Activated naive CD4-positive, alpha-beta T cell (primary cell): Measurements from ENCODE around the gene BCAS1.

ENCODE experiments used
- DNase-seq, 4 experiments: peaks; one replicate each; lab custom pipeline; 2025; lab: John Stamatoyannopoulos, UW

BCAS1 gene

GRCh38 chr20:54102543-54102942 lies 32.1 kb upstream of the BCAS1 start:
- DNase-seq = no peak

- no peak for DNase-seq
Measured at GRCh38 chr20:54100563-54100962, 30.2 kb upstream of the BCAS1 start.

- no peak for DNase-seq
Measured at GRCh38 chr20:54099894-54100293, 29.5 kb upstream of the BCAS1 start.

- DNase-seq = no peak
Measured at GRCh38 chr20:54098047-54098446, 27.7 kb upstream of the BCAS1 start.

- DNase-seq = no peak
Measured at GRCh38 chr20:54097236-54097529, 26.8 kb upstream of the BCAS1 start.

DNA sequence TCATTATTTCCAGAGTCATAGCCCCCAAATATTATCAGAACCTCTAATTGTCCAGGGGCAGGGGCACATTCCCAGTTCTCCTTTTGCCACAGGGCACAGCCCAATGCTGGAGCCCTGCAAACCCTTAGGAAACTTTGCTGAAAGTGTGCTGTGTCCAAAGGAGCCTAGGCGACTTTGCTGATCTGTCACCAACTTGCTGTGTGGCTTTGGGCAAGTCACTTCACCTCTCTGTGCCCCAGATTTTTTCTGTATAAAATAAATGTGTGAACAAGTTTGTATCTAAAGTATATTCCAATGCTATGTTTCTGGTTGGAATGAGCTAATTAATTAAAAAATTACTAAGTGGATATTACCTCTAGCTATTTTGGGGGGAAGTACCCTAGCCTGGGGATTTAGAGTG lies 25.4 kb upstream of the BCAS1 start:
- DNase-seq = no peak

DNA sequence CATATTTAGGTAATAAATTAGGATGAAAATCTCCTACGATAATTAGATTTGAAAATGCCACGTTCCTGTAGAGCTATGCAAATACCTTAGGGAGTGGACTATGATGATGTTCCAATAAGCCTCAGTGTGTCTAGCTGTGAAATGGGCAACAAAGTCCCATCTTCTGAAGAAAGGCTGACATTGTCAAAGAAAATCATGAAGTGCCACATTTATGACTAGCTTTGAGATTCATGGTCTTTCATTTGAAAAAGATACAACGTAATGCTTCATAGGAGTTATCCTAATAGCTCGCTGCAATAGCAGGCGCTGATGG lies 23.8 kb upstream of the BCAS1 start:
- no peak for DNase-seq

GRCh38 chr20:54093423-54094267 lies 23.3 kb upstream of the BCAS1 start:
- DNase-seq = no peak

DNA sequence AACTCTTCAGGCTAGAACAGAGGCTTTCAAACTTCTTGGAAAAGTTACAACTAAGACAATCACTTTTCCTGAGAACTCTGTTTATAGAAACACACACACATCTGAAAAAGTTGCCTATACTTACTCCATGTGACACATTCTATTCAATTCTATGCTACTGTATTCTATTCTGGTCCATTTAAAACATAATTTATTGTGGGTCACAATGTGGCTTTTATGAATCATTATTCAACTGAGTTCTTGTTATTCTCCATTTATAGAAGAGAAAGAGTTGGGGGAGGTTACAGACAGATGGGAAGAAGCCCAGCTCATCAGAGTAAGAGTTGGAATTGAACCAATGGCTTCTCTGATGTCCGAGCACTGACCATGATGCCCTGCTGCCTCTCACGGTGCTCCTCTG lies 21.6 kb upstream of the BCAS1 start:
- no peak for DNase-seq

- no peak for DNase-seq
Measured at GRCh38 chr20:54091120-54091480, 20.7 kb upstream of the BCAS1 start.

GRCh38 chr20:54090230-54091119 lies 20.1 kb upstream of the BCAS1 start:
- no peak for DNase-seq

GRCh38 chr20:54088430-54088829 lies 18.0 kb upstream of the BCAS1 start:
- DNase-seq = no peak

DNA sequence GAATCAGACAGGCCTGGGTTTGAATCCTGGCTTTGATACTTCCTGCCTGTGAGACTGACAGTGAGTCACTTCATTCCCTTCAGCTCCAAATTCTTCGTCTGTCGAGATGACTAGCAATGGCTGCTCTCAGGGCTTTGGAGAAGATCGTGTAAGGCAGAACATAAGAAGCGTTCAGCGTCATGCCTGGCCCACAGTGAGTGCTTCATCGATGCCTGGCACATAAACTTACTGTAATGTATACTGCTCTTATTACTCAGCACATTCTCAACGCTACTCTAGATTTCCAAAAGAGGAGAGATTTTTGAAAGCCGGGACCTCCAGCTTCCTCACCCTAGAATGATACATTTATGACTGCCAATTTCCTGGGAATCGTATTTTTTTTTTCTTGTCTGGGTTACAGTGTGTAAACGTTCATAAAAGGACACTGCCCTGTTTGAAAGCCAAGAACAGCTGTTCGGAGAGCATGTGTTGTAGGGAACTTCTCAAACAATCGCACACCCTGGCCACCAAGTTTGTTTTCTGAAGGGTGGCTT lies 16.2 kb upstream of the BCAS1 start:
- no peak for DNase-seq

GRCh38 chr20:54085910-54086309 lies 15.5 kb upstream of the BCAS1 start:
- DNase-seq = no peak

DNA sequence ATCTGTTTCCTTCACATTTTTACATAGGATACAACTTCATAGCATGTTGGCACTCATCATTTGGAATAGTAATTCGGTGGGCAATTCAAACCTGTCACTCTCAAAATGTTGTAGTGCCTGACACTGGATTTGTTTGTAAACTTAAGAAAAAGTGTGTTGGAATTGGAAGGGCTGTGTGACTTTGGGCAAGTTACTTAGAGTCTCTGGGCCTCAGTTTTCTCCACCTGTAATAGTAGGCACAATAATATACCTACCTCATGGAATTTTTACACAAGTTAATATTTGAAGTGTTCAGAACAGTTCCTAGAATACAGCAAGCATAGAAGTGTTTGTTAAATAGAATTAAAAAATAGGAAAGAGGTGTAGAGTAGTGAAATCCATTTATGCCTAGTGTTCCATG lies 15.0 kb upstream of the BCAS1 start:
- no peak for DNase-seq

DNA sequence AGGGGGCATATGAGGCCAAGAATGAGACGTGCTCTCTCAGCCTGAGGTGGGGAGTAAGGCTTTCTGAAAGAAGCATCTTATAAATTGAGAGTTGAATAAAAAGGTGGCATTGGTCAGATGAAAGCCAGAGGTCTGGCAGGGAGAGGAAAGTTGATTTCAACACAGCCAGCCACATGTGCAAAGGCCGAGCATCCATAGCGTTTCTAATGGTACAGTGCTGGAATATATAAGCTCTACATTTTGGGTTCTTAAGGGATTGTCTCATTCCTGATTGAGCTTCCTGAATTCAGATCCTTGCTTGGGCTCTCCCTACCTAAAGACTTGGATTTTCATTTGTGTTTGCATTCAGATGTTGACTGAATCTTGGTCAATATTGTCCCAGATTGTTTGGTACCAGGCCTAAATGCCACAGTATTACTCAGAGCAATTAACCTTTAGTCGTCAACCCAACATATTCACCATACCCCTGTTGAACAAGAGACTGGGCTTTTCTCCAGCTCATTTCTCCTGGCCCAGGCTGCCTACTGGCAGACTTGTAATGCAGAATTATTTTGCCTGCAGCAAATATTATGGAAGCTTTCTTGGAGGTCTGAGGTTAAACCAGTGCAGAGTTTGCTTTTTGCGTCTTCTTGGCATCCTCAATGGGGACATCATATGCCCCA lies 14.5 kb upstream of the BCAS1 start:
- DNase-seq = no peak

- no peak for DNase-seq
Measured at GRCh38 chr20:54084193-54084592, 13.8 kb upstream of the BCAS1 start.

DNA sequence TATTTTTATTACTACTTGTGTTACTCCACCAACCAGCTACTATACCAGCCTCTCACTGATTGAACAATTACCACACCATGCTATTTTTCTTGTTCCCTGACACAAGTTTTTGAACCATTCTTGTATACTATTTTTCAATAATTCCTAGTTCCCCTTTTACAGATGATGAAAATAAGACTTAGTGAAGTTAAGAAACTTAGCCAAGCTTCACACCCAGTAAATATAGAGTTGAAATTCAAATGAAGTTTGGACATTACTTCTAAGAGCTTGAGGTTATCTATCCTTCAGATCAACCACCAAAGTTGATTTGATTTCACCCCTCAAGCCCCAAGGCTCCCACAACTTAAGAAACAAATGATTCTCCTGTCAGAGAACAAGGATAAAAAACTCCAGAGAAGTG lies 13.1 kb upstream of the BCAS1 start:
- no peak for DNase-seq

DNA sequence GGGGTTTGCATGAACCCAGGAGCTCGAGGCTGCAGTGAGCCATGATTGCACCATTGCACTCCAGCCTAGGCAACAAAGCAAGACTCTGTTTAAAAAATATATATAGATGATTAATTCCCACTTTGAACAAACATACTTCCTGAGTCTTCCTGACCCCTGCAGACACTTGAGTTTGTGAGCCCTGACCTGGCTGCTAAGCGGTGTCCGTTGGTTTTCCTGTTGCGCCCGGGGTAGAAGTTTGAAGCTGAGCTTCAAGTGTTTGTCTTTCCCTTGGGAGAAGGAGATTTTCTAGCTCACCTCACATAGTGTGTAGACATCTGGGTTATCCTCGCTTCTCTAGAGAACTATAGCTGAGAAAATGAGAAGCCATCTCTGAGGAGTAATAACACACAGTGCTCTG lies 11.7 kb upstream of the BCAS1 start:
- DNase-seq = no peak

- DNase-seq = no peak
Measured at GRCh38 chr20:54079652-54080051, 9.3 kb upstream of the BCAS1 start.

GRCh38 chr20:54078296-54078984 lies 8.0 kb upstream of the BCAS1 start:
- DNase-seq = no peak

DNA sequence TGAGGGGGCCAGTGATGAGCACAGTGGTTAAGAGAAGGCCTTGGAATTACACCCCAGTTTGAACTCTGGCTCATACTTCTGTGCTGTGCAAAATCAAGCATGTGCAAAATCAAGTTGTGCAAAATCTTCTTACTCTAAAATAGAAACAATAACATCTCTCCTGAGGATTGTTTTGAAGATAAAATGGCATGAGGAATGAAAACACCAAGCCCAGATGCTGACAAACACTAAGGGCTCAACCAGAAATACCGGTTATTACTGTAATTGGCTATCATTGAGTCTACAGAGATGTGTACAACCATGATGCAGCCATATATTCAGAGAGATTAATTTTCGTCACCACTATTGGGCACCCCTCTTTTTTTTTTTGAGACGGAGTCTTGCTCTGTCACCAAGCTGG lies 5.9 kb upstream of the BCAS1 start:
- DNase-seq = no peak
